Mammary epithelial cell (primary cell): ENCODE results near the gene DSN1.

Experiments
- CTCF ChIP-seq, 2 donors: IDR thresholded peaks in 1 of 2; conservative IDR thresholded peaks in 1 of 2; 2 replicates each; pipeline ENCODE4 v1.5.1; 2011 to 2012; ENCODE audit warnings: inconsistent platforms in 2 of 2, low read length in 2 of 2, mild to moderate bottlenecking in 2 of 2, control low read depth in 1 of 2, low read depth in 1 of 2; ENCODE audit not compliant: insufficient read depth in 1 of 2; ENCODE audit errors: extremely low read depth in 1 of 2
- EZH2 ChIP-seq: IDR thresholded peaks from 2 replicates; pipeline ENCODE4 v1.6.1; 2012; ENCODE audit warnings: low read length, inconsistent platforms, borderline replicate concordance

- TF ChIP-seq CTCF (conservative IDR thresholded peaks at IDR 0.05 in 1 of 2, IDR thresholded peaks at IDR 0.05 in 1 of 2; ENCODE audit: extremely low read depth in 1 of 2, insufficient read depth in 1 of 2, low read depth in 1 of 2, low read length in 2 of 2) (no peak), EZH2 (no peak)
Measured at GRCh38 chr20:36823121-36823520, 49.6 kb upstream of the DSN1 start.
